ENCODE measurements around the gene ZFYVE28.

Gene ZFYVE28

GRCh38 chr4:2352729-2353221 is 65.7 kb downstream of the ZFYVE28 start:
- DNase-seq (ENCODE audit: low spot score): no peak

DNA sequence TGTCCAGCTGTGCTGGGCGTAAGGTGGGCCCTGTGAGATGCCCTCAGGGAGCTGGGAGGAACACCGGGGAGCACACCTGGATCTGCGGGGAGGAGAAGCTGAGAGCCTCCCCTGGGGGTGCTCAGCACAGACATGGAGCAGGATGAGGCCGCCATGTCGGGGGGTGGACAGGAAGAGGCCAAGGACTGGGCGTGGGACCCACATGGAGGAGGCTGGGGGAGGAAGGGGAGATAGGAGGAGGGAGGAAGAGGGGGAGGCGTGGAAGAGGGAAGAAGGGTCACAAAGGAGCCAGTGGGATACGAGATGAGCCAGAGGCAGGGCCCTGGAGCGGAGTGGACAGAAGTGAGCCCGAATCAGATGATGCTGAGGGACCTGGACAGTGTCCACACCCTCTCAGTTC is 66.3 kb downstream of the ZFYVE28 start:
- no peak for DNase-seq (ENCODE audit: low spot score)

DNA sequence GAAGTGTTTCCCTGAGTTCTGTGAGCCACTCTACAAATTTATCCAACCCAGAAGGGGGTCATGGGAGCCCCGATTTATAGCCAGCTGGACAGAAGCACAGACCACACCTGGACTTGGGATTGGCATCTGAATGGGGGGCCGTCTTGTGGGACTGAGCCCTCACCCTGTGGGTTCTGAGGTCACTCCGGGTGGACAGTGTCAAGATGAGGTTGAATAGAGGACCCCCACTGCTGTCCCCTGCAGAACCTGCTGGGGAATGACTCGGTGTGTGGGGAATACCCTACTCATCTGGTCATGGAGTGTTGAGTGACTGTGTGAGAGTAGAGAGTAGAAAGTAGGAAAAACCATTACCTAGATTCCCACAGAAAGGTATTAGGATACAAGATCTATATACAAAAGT is 67.5 kb downstream of the ZFYVE28 start:
- DNase-seq (ENCODE audit: low spot score): no peak

- no peak for DNase-seq (ENCODE audit: low spot score)
Observed at GRCh38 chr4:2348786-2349185, 69.7 kb downstream of the ZFYVE28 start.

DNA sequence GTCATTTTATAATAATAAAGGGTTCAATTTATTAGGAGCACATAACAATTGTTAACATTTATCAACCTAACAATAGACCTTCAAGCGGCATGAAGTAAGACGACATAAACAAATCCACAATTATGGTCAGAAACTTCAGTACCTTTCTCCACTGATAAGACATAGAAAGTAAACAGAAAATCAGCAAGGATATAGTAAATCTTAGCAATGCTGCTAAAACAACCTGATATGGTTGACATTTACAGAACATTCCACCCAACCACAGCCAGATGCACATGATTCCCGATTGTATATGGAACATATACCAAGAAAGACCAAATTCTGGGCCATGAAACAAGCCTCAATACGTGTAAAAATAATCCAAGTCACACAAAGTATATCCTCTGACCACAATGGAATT is 71.3 kb downstream of the ZFYVE28 start:
- DNase-seq (ENCODE audit: low spot score): no peak

DNA sequence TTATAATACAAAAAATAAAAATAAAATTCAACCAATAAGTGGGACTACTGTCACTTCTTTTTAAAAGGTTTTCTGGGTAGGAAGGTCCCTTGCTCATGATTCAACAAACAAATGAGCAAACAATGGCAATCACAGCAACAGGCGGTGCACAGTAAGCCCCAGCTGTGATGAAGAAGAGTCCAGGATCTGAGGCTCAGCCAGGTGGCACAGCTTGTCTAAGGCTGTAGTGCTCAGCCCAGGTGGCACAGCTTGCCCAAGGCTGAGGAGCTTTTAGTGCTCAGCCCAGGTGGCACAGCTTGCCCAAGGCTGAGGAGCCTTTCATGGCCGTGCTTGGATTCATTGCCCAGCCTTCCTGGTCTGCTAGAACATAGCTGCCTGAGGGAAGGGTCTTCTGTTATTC is 75.0 kb downstream of the ZFYVE28 start:
- DNase-seq (ENCODE audit: low spot score): no peak

GRCh38 chr4:2341911-2342652 is 76.4 kb downstream of the ZFYVE28 start:
- no peak for DNase-seq (ENCODE audit: low spot score)

DNA sequence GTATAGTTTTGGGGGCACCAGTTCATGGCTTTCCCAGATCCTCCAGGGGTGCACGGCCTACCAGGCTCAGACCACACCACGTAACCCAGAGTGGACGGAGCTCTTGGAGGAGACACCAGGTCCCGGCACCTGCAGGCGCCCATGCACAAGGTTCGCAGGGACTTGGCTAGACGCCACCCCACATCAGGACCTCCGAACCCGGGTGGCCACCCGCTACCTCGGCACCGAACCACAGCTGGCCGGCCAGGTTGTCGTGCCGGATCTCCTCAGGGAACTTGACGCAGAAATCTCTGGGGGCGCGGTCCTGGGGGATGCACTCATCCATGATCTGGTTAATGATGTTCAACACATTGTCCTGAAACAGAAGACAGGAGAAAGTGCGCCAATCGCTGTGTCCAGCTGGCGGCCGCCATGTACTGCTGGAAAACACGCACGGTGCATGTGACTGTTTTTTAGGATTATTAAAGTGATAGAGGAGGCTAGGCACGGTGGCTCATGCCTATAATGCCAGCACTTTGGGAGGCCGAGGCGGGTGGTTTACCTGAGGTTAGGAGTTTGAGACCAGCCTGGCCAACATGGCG is 77.1 kb downstream of the ZFYVE28 start:
- no peak for DNase-seq (ENCODE audit: low spot score)

- DNase-seq (ENCODE audit: low spot score): no peak
Observed at GRCh38 chr4:2340272-2341061, 78.0 kb downstream of the ZFYVE28 start.

DNA sequence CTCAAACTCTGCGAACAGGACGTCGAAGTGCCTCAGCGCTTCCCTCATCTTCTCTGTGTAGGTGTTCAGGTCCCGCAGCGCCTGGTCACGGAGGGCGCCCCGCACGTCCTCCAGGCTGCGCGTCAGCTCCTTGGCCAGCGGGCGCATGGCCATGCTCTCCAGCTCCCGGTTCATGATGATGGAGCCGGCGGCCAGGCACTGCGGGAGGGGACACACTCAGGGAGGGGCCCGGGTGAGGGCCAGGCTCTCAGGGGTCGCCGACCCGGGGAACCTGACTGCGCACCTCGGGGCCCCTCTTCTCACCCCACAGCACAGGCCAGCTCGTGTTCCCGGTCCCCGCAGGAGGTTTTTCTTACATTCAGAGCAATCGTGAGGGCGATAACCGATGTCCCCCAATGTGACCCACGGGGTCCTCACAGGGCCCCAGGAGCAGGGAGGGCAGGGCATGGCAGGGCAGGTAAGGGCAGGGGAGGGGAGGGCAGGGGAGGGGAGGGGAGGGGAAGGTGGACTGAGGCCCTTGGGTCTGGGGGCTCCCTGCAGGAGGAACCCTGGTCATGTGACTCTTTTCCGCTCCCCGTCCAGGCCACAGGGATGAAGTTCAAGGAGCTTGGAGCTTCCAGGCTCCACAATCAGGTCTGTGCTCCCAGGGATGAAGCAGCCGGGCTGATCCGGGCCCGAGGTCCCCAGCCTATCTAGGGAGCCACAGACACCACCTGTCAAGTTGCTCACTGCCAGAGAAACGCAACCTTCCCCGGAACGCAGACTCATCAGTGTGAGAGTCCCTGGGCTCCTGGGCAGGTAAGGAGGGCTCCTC is 78.8 kb downstream of the ZFYVE28 start:
- DNase-seq (ENCODE audit: low spot score): no peak

- no peak for DNase-seq (ENCODE audit: low spot score)
Observed at GRCh38 chr4:2338754-2339457, 79.5 kb downstream of the ZFYVE28 start.

DNA sequence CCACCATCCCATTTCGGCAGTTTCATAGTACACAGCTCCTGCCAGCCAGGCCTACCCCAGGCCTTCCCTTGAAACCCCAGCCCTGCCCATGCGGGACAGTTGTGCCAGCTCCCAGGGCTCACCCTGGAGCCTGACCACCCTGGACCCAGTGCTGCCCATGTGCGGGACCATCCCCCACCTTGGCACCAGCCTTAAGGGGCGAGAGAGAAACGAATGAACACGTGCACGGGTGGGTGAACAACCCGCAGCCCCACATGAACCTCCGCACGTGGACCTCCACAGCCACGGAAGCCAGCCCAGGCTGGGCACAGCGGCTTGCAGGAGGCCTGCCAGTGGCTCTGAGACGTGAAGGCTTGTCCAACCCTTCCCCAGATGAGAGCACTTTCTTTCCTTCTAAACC is 80.5 kb downstream of the ZFYVE28 start:
- no peak for DNase-seq (ENCODE audit: low spot score)

- DNase-seq (ENCODE audit: low spot score): no peak
Observed at GRCh38 chr4:2337131-2337723, 81.2 kb downstream of the ZFYVE28 start.

GRCh38 chr4:2336659-2337058 is 81.8 kb downstream of the ZFYVE28 start:
- no peak for DNase-seq (ENCODE audit: low spot score)

DNA sequence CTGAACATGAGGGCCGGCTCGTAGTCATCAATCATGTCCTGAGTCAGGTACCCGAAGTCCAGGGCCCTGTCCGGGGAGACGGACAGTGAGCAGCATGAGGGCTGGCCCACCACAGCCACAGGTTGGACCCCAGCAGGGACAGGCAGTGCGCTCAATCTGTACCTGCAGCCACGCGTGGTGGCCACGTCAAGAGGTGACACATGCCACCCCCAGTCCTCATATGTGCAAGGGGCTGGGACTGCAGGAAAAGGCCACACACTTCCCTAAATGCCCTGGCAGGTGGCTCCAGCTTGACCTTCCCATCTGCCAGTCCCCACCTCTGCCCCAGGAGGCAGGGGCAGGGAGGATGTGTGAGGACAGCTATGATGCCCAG is 82.7 kb downstream of the ZFYVE28 start:
- no peak for DNase-seq (ENCODE audit: low spot score)

DNA sequence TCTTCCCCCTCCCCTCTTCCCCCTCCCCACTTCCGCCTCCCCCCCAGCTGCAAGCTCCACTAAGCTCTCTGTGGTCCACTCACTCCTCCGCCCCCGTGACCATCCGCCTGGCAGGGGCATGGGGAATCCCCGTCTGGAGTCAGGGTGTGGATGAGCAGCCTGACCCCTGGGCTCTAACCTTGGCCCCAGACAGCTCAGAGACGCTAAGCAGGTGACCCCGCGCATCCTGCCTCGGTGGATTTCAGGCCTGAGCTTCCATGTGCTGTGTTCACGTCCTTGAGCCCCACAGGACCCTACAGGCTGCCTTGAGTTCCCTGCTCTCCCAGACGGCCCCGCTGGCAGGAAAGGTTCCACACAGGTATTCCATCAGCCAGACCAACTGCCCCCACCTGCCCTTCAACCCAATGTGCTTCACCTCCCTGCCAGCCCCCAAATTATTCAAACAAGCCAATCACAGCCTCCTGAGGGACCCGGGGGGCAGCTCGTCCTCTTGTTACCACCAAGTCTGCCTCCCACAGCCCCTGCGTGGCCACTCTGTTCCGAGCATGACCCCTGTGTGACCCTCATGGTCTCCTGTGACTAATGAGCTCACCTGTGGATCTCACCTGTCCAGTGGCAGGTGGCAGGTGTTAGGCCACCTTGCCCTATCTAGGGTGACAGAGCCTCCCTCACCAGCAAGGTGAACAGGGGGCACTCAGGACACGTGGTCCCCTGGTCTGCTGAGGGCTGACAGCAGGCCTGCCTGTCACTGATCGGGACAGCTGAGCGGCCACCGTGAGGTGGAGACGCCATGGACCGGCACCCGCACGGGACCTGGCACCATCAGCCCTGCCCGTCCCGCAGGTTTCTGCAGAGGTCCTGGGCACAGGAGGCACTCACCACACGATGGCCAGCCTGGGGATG is 83.4 kb downstream of the ZFYVE28 start:
- DNase-seq (ENCODE audit: low spot score): no peak

DNA sequence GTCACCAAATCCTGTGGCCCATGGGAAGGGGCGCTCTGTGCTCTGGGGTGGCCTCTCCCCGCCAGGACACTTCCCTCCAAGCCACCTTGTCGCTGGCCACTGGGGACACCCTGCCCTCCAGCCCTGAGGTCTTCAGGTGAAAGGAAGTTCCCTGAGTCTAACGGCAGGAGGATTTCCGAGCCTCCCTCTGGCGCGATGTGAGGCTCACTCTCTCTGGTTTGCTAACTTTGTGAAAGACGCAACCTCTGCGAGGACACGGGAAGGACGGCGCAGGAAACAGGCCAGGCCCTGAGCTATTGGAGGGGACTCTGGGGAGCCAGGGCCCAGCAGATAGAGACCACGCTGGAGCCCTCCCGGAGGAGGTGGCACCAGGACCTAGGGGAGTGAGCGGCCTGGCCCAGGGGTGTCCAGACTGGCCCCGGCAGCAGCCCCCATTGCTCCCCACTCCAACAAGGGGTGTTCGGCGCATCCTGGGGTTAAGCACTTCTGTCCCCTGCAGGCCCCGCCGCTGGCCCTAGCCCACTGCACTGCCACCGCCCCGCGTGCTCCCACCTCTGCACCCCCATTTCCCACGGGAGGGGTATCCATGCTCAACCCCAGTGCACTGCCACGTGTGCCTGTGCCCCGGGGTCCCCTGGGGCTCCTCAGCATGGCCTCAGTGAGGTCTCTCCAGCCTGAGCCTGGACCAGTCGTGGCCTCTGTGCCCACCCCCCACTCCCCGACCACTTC is 84.4 kb downstream of the ZFYVE28 start:
- no peak for DNase-seq (ENCODE audit: low spot score)

DNA sequence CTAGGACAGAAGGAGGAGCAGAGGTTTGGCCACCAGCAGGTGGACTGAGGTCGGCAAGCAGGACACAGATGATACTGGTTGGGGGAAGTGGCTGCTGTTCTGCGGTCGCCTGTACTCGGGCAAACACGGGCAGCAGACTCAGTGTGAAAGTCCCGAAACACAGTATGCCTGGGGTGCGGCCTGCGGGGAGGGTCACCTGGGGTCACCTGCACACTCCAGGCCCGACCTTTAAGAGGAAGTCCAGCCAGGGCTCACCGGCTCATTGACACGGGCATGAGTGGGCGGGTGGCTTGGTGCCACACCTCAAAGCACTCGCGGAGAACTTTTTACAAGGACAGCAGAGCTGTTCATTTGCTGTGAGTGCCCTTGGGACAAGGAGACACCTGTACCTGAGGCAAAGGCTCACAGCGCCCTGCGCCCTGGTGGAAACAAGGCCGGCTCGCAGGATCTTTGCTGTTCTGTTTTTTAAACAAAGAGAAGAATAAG is 85.0 kb downstream of the ZFYVE28 start:
- DNase-seq (ENCODE audit: low spot score): no peak

DNA sequence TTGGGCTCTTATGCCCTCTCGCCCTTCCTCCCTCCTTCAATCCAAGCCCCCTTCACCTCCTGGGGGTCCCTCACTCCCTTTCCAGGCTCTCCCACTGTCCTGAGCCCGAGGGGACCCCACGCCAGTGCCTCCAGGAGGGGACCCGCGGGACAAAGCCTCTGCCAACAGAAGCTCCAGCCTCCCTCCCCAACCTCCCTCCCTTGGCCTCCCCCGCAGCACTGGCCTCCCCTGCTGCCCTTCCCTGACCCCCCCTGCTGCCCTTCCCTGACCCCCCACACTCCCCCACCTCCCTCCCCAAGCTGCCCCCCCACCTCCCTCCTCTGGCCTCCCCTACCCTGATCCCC is 85.5 kb downstream of the ZFYVE28 start:
- DNase-seq (ENCODE audit: low spot score): no peak
